ENCODE measurements around the gene WDR62. TPM values are rescaled to one million over a fixed set of nuclear protein-coding genes. Genes with fewer than 3 reads are reported as not detected.

WDR62 gene
- total RNA-seq, 2 experiments from 2014 or later: 13.6 to 14.3 TPM

DNA sequence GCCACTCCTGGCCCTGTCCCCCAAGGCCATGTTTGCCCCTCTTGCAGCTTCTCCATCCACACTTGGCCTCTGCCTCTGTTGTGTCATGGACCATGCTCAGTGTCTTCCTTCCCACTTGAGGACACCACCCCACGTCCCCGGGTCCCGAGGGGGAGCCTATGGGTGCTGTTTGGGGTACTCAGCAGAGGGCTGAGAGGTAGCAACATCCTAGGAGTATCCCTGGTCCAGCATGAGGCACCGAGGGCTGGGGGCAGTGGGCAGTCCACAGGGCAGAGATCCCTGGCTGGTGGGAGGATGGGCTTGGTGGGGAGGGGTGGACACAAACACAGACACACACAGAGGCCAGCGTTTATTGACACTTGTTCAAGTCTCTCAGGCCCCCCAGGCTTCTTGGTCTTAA is 95.9 kb downstream of the WDR62 start:
- intact Hi-C loops (cut with DNase I, micrococcal nuclease): no loop called here
- H3K27ac Mint-ChIP-seq: no peak overlapping the region
- H3K36me3 Mint-ChIP-seq (ENCODE audit: low read depth): peaks cover 30% of the 10 kb centered on the region
- no peaks in the 10 kb centered on the region for H3K4me1 Mint-ChIP-seq
- ATAC-seq (no peak), DNase-seq (no peak)
- H3K9me3 Mint-ChIP-seq (ENCODE audit: low read depth): no peaks in the 10 kb centered on the region
- ChIA-PET POLR2A (interaction anchor here (0.6 kb wide), 2 partner anchors 61 to 532 kb away, joined by 3 to 6 read pairs; no protein-coding TSS in a partner anchor), CTCF (interaction anchor here (1.1 kb wide), 1 partner anchor 23 kb away, joined by 3 read pairs; no protein-coding TSS in a partner anchor)
- no peak overlapping the region for H3K4me3 Mint-ChIP-seq
- H3K27me3 Mint-ChIP-seq: no peaks in the 10 kb centered on the region

- intact Hi-C loops (cut with DNase I, micrococcal nuclease): no loop called here
- CTCF ChIA-PET: interaction anchor here (0.6 kb wide), 1 partner anchor 23 kb away, joined by 3 read pairs; no protein-coding TSS in a partner anchor
- POLR2A ChIA-PET: interaction anchor here (0.6 kb wide), 2 partner anchors 60 to 531 kb away, joined by 3 to 6 read pairs; no protein-coding TSS in a partner anchor
Measured at GRCh38 chr19:36151144-36152018, 96.7 kb downstream of the WDR62 start.

DNA sequence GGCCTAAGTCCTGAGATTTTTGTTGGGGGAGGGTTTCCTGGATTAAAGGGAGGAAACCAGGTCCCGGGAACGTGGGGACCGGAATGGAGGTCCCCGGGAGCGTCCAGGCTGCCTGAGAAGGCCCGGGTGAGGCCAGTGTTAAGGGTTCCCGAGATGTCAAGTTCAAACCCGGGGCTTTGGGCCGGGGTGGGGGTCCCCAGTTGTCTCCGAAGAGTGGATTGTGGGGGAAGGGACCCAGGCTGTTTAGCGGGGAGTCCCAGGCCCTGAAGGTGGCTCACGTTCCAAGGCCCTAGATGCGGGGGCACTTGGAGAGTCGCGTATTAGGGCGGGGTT is 97.3 kb downstream of the WDR62 start:
- no peak for DNase-seq
- no peak overlapping the region for H3K27ac Mint-ChIP-seq
- H3K9me3 Mint-ChIP-seq (ENCODE audit: low read depth): no peaks in the 10 kb centered on the region
- intact Hi-C loops (cut with DNase I, micrococcal nuclease): no loop called here
- ChIA-PET CTCF (no interaction called here), POLR2A (no interaction called here)
- H3K4me1 Mint-ChIP-seq: no peaks in the 10 kb centered on the region
- no peaks in the 10 kb centered on the region for H3K27me3 Mint-ChIP-seq
- H3K4me3 Mint-ChIP-seq: no peak overlapping the region
- no peak for ATAC-seq
- H3K36me3 Mint-ChIP-seq (ENCODE audit: low read depth): peaks cover 17% of the 10 kb centered on the region

More at GRCh38 chr19:36151144-36152018, 96.7 kb downstream of the WDR62 start:
- Mint-ChIP-seq H3K36me3 (ENCODE audit: low read depth) (peaks cover 22% of the 10 kb centered on the region), H3K4me3 (no peak overlapping the region), H3K27ac (no peak overlapping the region), H3K9me3 (ENCODE audit: low read depth) (no peaks in the 10 kb centered on the region), H3K27me3 (no peaks in the 10 kb centered on the region), H3K4me1 (no peaks in the 10 kb centered on the region)
- ATAC-seq (no peak), DNase-seq (no peak)

DNA sequence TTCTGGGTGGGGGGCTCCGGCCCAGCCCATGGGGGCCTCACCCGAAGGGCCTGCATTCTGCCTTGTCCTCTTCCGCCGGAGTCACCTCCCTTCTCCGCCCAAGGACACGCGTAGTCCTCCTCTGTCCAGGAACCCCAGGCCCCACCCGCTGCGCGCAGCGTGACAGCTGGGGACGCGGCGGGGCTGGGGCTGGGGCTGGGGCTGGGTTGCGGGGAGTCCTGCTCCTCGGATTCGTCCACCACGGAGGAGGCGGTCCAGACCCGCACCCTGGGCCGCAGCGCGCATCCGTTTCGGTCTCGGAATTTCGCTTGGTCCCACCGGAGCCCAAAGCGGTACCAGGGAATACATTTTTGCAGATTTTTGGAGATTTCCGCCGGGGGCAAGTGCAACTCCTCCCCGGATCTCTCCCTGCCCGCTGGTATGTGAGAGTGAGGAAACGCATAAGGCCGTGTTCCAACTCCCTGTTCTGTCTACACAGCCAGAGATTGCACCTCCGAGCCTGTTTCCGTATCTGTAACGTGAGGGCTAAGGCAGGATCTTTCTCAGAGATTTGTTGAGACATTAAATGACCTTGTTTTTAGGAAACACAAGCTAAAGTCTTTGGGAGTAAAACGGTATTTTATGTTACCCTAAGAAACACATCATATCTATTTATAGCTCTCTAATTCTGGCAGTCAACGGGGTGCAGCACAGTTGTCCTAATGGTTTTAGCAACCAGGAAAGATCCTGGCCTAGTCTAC is 97.8 kb downstream of the WDR62 start, which contains the start of gene COX7A1:
COX7A1 (minus strand) TSS at position 96 of the 740 bp plus-strand sequence; CDS start at position 56, 40 bp downstream.
- ATAC-seq (no peak), DNase-seq (no peak)
- CTCF ChIA-PET: interaction anchor here (0.7 to 1.1 kb wide), 2 partner anchors 25 to 193 kb away, joined by 3 to 5 read pairs; no protein-coding TSS in a partner anchor
- Mint-ChIP-seq H3K9me3 (ENCODE audit: low read depth) (no peaks in the 10 kb centered on the region), H3K4me3 (no peak within 1 kb of the TSS), H3K27ac (no peak within 1 kb of the TSS), H3K27me3 (no peaks in the 10 kb centered on the region), H3K4me1 (no peaks in the 10 kb centered on the region), H3K36me3 (ENCODE audit: low read depth) (peaks cover 13% of the 10 kb centered on the region)
- intact Hi-C loops (cut with DNase I, micrococcal nuclease): no loop called here
- POLR2A ChIA-PET: no interaction called here

- Mint-ChIP-seq H3K27ac (no peak overlapping the region), H3K36me3 (ENCODE audit: low read depth) (peaks cover 13% of the 10 kb centered on the region), H3K4me1 (no peaks in the 10 kb centered on the region), H3K27me3 (no peaks in the 10 kb centered on the region), H3K4me3 (no peak overlapping the region), H3K9me3 (ENCODE audit: low read depth) (no peaks in the 10 kb centered on the region)
- no peak for DNase-seq
- ATAC-seq: no peak
- intact Hi-C loops (cut with DNase I, micrococcal nuclease): no loop called here
- CTCF ChIA-PET: interaction anchor here (0.7 to 1.1 kb wide), 2 partner anchors 25 to 193 kb away, joined by 3 to 5 read pairs; no protein-coding TSS in a partner anchor
- POLR2A ChIA-PET: no interaction called here
Measured at GRCh38 chr19:36153126-36153525, 98.4 kb downstream of the WDR62 start.

Other genes starting within 250 kb of the WDR62 start
- not detected for gene PRODH2, start 242.1 kb upstream of the WDR62 start, total RNA-seq
- gene NPHS1, start 202.4 kb upstream of the WDR62 start, total RNA-seq: not detected
- gene KIRREL2, start 198.0 kb upstream of the WDR62 start, total RNA-seq: under 1 TPM; 0.93 to 0.98 TPM
- 1 to 10 TPM; 2.3 to 3.0 TPM for gene APLP1, start 186.3 kb upstream of the WDR62 start, total RNA-seq
- gene NFKBID, start 154.4 kb upstream of the WDR62 start, total RNA-seq: 10 to 100 TPM; 60.1 TPM
- gene HCST, start 152.4 kb upstream of the WDR62 start, total RNA-seq: 10 to 100 TPM; 27.0 to 32.7 TPM
- gene TYROBP, start 146.6 kb upstream of the WDR62 start, total RNA-seq: not detected
- gene LRFN3, start 118.5 kb upstream of the WDR62 start, total RNA-seq: 1 to 10 TPM; 7.8 to 8.3 TPM
- gene SDHAF1, start 59.7 kb upstream of the WDR62 start, total RNA-seq: 10 to 100 TPM; 16.0 to 19.2 TPM
- gene SYNE4, start 46.1 kb upstream of the WDR62 start, total RNA-seq: 1 to 10 TPM; 1.6 to 1.7 TPM
- gene ALKBH6, start 40.7 kb upstream of the WDR62 start, total RNA-seq: 10 to 100 TPM; 40.6 to 42.2 TPM
- gene CLIP3, start 22.0 kb upstream of the WDR62 start, total RNA-seq: under 1 TPM; 0.16 to 0.42 TPM
- gene THAP8, start 612 bp upstream of the WDR62 start, total RNA-seq: 1 to 10 TPM; 3.1 to 3.4 TPM
- not detected for gene OVOL3, start 56.2 kb downstream of the WDR62 start, total RNA-seq
- gene POLR2I, start 60.0 kb downstream of the WDR62 start, total RNA-seq: 10 to 100 TPM; 89.6 to 97.3 TPM
- 100 to 1,000 TPM; 111 to 117 TPM for gene TBCB, start 60.6 kb downstream of the WDR62 start, total RNA-seq
- 100 to 1,000 TPM; 345 to 452 TPM for gene CAPNS1, start 85.2 kb downstream of the WDR62 start, total RNA-seq
- not detected for gene COX7A1, start 97.5 kb downstream of the WDR62 start, total RNA-seq
- gene ZNF565, start 159.8 kb downstream of the WDR62 start, total RNA-seq: 1 to 10 TPM; 2.8 to 2.9 TPM
- 100 to 1,000 TPM; 105 to 111 TPM for gene ZNF146, start 160.2 kb downstream of the WDR62 start, total RNA-seq